Measurements from ENCODE around the gene HELQ.
"Not testable (repeated sequence)": the region's sequence is repeated elsewhere in the genome, so short reads cannot be mapped to it uniquely, and the experiment has no call there.

Gene HELQ, protein sequence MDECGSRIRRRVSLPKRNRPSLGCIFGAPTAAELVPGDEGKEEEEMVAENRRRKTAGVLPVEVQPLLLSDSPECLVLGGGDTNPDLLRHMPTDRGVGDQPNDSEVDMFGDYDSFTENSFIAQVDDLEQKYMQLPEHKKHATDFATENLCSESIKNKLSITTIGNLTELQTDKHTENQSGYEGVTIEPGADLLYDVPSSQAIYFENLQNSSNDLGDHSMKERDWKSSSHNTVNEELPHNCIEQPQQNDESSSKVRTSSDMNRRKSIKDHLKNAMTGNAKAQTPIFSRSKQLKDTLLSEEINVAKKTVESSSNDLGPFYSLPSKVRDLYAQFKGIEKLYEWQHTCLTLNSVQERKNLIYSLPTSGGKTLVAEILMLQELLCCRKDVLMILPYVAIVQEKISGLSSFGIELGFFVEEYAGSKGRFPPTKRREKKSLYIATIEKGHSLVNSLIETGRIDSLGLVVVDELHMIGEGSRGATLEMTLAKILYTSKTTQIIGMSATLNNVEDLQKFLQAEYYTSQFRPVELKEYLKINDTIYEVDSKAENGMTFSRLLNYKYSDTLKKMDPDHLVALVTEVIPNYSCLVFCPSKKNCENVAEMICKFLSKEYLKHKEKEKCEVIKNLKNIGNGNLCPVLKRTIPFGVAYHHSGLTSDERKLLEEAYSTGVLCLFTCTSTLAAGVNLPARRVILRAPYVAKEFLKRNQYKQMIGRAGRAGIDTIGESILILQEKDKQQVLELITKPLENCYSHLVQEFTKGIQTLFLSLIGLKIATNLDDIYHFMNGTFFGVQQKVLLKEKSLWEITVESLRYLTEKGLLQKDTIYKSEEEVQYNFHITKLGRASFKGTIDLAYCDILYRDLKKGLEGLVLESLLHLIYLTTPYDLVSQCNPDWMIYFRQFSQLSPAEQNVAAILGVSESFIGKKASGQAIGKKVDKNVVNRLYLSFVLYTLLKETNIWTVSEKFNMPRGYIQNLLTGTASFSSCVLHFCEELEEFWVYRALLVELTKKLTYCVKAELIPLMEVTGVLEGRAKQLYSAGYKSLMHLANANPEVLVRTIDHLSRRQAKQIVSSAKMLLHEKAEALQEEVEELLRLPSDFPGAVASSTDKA

DNA sequence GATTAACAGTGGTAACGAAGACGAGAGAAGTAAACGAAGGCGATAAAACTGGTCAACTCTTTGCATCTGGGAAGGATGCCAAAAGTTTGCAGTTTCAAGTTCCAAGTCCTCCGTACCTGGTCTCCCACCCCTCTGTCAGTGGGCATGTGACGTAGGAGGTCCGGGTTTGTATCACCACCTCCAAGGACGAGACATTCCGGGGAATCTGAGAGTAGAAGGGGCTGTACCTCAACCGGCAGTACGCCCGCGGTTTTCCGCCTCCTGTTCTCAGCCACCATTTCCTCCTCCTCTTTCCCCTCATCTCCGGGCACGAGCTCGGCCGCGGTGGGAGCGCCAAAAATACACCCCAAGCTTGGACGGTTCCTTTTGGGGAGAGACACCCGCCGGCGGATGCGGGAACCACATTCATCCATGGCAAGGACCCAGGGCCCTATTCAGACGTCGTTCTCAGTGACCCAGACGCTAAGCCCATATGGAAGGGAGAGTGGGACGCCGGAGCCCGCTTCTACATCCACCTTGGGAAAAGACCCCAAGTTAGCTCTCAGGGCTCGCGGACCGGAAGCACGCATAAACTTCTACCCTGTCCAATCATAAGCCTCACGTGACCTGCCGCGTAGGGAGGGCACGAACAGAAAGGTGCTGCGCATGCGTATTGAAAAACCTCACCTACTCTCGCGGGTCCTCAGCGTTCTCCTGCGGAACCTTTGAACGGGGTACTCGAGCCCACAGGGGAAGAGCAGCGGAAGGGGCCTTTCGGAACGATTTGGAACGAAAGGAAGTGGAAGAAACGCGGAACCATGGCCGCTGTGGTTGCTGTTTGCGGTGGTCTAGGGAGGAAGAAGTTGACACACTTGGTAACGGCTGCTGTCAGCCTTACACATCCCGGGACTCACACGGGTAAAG is at the start of gene HELQ, which contains the start of gene MRPS18C:
HELQ (minus strand) TSS at position 543 of the 903 bp plus-strand sequence; CDS start at position 413, 130 bp downstream.
MRPS18C (plus strand) TSS at position 778 of the 903 bp plus-strand sequence; CDS start at position 798, 20 bp downstream.
- in situ Hi-C loops (cut with MboI; ENCODE audit: low pct_unique_long_range_greater_than_20kb, low sequenced_read_pairs, unreplicated experiment): loop anchor here (25.0 kb wide), 1 partner anchor 393 kb away; no protein-coding TSS in a partner anchor
- TF ChIP-seq, protein P1, sequence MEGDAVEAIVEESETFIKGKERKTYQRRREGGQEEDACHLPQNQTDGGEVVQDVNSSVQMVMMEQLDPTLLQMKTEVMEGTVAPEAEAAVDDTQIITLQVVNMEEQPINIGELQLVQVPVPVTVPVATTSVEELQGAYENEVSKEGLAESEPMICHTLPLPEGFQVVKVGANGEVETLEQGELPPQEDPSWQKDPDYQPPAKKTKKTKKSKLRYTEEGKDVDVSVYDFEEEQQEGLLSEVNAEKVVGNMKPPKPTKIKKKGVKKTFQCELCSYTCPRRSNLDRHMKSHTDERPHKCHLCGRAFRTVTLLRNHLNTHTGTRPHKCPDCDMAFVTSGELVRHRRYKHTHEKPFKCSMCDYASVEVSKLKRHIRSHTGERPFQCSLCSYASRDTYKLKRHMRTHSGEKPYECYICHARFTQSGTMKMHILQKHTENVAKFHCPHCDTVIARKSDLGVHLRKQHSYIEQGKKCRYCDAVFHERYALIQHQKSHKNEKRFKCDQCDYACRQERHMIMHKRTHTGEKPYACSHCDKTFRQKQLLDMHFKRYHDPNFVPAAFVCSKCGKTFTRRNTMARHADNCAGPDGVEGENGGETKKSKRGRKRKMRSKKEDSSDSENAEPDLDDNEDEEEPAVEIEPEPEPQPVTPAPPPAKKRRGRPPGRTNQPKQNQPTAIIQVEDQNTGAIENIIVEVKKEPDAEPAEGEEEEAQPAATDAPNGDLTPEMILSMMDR (IDR thresholded peaks at IDR 0.05; ENCODE audit: extremely low read depth, insufficient read depth, missing control alignments): peak; percentile 23
- peak; percentile 92 for DNase-seq (ENCODE audit: low spot score)

DNA sequence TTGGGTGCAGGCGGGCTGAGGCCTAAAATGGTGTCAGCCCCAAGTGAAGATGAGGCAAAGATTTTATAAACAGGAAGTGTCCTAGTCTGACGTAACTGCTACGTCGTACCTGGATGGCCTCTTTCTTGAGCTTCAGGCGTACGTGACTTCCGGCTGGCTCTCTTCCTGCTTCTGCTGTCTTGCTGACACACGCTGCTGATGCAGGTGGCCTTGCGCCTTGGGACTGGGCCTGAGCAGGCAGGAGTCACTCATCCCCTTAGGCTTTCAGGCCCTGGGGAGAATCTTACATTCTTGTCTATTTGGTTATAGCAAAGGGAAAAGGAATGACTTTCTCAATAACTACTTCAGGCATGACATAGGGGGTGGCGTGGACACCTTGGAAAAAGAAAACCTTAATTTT is 49.4 kb upstream of the HELQ start:
- in situ Hi-C loops (cut with MboI; ENCODE audit: low pct_unique_long_range_greater_than_20kb, low sequenced_read_pairs, unreplicated experiment): no loop called here
- DNase-seq (ENCODE audit: low spot score): no peak
- TF ChIP-seq, protein P1 (IDR thresholded peaks at IDR 0.05; ENCODE audit: extremely low read depth, insufficient read depth, missing control alignments): no peak

DNA sequence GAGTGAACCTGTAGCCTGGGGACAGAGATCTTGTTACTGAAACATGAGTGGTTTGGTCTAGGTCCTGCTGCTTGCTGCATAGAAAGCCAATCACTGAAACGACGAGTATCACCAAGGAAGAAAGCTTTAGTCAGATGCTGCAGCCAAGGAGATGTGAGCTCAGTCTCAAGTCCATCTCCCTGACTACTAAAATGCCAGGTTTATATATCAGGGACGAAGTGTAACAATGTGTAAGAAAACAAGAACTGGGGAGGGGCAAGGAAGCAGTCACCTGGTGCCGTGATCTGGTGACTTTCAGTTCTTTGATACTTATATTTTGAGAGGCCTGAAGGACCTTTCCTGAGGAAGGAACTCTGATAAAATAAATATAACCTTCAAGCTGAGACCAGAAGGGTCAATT is 48.9 kb upstream of the HELQ start:
- no peak for DNase-seq (ENCODE audit: low spot score)
- in situ Hi-C loops (cut with MboI; ENCODE audit: low pct_unique_long_range_greater_than_20kb, low sequenced_read_pairs, unreplicated experiment): no loop called here
- TF ChIP-seq, protein P1 (IDR thresholded peaks at IDR 0.05; ENCODE audit: extremely low read depth, insufficient read depth, missing control alignments): no peak

DNA sequence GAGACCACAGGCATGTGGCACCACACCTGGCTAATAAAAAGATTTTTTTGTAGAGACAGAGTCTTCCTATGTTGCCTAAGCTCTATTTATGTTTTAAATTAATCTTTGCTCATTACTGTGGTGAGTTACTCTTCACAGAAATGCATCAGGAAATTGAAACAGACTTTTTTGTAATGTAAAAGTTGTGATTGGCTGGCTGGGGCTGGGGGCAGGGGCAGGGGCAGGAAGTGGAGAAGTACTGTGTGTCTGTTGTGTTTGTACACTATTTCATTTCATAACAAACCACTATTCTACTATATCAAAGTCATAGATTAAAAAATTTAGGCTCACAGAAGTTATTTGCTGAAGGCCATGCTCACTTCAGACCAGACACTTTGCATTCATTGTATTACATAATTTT is 48.4 kb upstream of the HELQ start:
- in situ Hi-C loops (cut with MboI; ENCODE audit: low pct_unique_long_range_greater_than_20kb, low sequenced_read_pairs, unreplicated experiment): no loop called here
- no peak for DNase-seq (ENCODE audit: low spot score)
- TF ChIP-seq, protein P1 (IDR thresholded peaks at IDR 0.05; ENCODE audit: extremely low read depth, insufficient read depth, missing control alignments): no peak

DNA sequence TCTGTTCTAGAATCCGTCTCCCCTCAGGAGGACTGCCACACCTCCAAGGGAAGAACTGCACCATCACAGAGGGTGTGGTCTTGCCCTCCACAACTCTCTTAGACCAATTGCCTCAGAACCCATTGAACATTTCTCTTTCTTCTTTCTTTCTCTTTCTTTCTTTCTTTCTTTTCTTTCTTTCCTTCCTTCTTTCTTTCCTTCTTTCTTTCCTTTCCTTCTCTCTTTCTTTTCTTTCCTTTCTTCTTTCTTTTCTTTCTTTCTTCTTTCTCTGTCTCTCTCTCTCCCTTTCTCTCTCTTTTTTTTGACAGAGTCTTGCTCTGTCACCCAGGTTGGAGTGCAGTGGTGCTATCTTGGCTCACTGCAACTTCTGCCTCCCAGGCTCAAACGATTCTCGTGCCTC is 46.0 kb upstream of the HELQ start:
- DNase-seq (ENCODE audit: low spot score); in situ Hi-C loops (cut with MboI; ENCODE audit: low pct_unique_long_range_greater_than_20kb, low sequenced_read_pairs, unreplicated experiment): not testable (repeated sequence)

DNA sequence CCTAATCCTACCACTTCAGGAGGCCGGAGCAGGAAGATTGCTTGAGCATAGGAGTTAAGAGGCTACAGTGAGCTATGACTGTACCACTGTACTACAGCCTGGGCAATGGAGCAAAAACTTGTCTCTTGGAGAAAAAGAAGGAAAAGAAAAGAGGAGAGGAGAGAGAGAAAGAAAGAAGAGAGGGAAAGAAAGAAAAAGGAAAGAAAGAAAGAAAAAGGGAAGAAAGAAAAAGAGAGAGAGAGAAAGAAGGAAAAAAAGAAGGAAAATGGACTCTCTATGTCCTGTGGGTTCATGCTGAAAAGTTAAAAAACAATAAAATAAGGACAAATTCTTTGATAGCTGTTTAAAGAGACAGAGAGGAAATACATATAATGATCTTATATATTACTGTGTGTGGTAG is 42.6 kb upstream of the HELQ start:
- TF ChIP-seq, protein P1 (IDR thresholded peaks at IDR 0.05; ENCODE audit: extremely low read depth, insufficient read depth, missing control alignments): no peak
- in situ Hi-C loops (cut with MboI; ENCODE audit: low pct_unique_long_range_greater_than_20kb, low sequenced_read_pairs, unreplicated experiment): no loop called here

DNA sequence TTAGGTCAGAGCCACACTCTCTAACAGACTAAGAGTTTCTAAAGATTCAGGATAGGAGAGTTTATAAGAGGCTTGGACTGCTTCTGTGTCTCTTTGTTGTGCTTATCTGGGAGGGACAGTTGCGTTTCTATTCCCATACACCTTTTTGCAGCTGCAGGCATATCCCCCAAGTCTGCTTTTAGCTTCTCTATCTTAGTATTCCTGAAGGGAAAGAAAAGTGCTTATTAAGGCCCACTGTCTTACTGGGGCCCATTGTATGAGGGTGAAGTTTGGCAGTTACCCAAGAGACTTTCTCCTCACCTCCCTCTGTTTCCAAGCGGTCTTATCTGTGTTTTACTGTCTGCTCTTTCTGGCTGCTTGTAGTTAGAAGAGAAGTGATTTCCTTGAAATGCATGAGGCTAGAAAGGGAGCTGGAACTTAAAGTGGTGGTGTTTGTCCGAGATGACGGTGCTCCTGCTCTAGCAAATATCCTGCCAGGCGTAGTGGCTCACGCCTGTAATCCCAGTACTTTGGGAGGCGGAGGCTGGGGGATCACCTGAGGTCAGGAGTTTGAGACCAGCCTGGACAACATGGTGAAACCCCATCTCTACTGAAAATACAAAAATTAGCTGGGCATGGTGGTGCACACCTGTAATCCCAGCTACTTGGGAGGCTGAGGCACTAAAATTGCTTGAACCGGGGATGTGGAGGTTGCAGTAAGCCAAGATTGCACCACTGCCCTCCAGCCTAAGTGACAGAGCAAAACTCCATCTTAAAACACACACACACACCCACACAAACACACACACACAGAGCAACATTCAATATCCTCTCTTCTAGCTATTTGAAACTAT is 40.7 kb upstream of the HELQ start:
- in situ Hi-C loops (cut with MboI; ENCODE audit: low pct_unique_long_range_greater_than_20kb, low sequenced_read_pairs, unreplicated experiment); DNase-seq (ENCODE audit: low spot score): not testable (repeated sequence)

More for the DNA sequence above, 42.6 kb upstream of the HELQ start:
- no peak for DNase-seq (ENCODE audit: low spot score)
